KMS-11 (cell line): ENCODE results near the gene BIN1.

Source experiments
- H2AFZ ChIP-seq: fragments of 200-600 bp; sonication (generic); 2 replicates; pipeline ENCODE4 v1.6.1; 2016; ENCODE audit warnings: antibody characterized with exemption, mixed run types, low read depth
- H3K27ac ChIP-seq: fragments of 200-600 bp; sonication (generic); 2 replicates; pipeline ENCODE4 v1.6.1; 2016; ENCODE audit warnings: mild to moderate bottlenecking, mixed run types
- H3K27me3 ChIP-seq: fragments of 200-600 bp; sonication (generic); 2 replicates; pipeline ENCODE4 v1.6.1; 2017; ENCODE audit warnings: mild to moderate bottlenecking, low read depth, mixed run types, moderate library complexity; ENCODE audit not compliant: insufficient read depth
- H3K36me3 ChIP-seq: fragments of 200-600 bp; sonication (generic); 2 replicates; pipeline ENCODE4 v1.6.1; 2017; ENCODE audit warnings: mild to moderate bottlenecking, mixed run types; ENCODE audit not compliant: insufficient read depth
- H3K4me1 ChIP-seq: fragments of 200-600 bp; sonication (generic); 2 replicates; pipeline ENCODE4 v1.6.1; 2016; ENCODE audit warnings: mild to moderate bottlenecking, low read depth, mixed run types; ENCODE audit not compliant: poor library complexity, severe bottlenecking
- H3K4me2 ChIP-seq: fragments of 200-600 bp; sonication (generic); 2 replicates; pipeline ENCODE4 v1.7.0; 2016; ENCODE audit warnings: mild to moderate bottlenecking, mixed run types
- H3K4me3 ChIP-seq: fragments of 200-600 bp; sonication (generic); IDR thresholded peaks from 2 replicates; pipeline ENCODE4 v1.6.1; 2017; ENCODE audit warnings: low read depth, low read length, mixed read lengths; ENCODE audit not compliant: insufficient read depth
- H3K79me2 ChIP-seq: fragments of 200-600 bp; sonication (generic); 2 replicates; pipeline ENCODE4 v1.6.1; 2016; ENCODE audit warnings: low read depth, mixed run types; ENCODE audit not compliant: insufficient read depth
- H3K9ac ChIP-seq: fragments of 200-600 bp; sonication (generic); 2 replicates; pipeline ENCODE4 v1.6.1; 2016; ENCODE audit warnings: mild to moderate bottlenecking, mixed run types
- H4K20me1 ChIP-seq: fragments of 200-600 bp; sonication (generic); 2 replicates; pipeline ENCODE4 v1.6.1; 2016; ENCODE audit warnings: mild to moderate bottlenecking, mixed run types; ENCODE audit not compliant: insufficient read depth
- TF ChIP-seq, protein P1 (sequence below): fragments of 200-600 bp; sonication (generic); conservative IDR thresholded peaks from 2 replicates; pipeline ENCODE4 v1.6.1; 2017; ENCODE audit warnings: low read depth, mild to moderate bottlenecking, antibody characterized with exemption, low read length, moderate library complexity, mixed read lengths

BIN1 gene

DNA sequence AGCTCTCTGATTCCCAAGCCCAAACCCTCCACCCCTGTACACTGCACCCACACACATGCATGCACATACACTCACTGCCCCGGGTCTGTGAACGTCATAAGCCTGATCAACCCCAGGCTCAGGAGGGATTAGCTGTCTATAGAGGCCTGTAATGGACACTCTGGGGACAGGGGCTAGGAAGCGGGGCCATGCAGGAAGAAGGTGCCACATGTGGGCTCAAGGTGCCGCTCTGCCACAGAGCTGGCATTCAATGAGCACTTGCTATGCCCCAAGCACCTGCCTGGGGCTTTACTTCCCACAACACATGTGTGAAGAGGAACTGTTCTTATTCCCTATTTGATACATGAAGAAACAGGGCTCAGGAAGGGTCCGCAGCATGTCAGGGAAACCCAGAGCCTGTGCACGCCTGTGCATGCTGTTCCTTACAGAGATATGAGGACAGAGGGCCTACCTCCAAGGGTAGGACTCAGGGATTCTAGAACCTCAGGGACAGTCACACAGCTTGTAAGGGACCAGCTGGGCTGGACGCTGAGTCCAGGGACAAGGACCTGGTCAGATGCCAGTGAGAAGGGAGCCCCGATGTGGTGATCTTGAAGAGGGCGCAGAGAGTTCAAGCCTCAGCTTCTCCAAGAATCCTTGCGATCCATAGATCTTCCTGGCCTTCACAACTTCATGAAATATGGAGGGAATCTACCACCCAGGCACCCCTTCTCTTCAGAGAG is 5.0 kb downstream of the BIN1 start:
- H3K79me2 ChIP-seq = no peaks in the 10 kb centered on the region
- TF ChIP-seq, protein P1, sequence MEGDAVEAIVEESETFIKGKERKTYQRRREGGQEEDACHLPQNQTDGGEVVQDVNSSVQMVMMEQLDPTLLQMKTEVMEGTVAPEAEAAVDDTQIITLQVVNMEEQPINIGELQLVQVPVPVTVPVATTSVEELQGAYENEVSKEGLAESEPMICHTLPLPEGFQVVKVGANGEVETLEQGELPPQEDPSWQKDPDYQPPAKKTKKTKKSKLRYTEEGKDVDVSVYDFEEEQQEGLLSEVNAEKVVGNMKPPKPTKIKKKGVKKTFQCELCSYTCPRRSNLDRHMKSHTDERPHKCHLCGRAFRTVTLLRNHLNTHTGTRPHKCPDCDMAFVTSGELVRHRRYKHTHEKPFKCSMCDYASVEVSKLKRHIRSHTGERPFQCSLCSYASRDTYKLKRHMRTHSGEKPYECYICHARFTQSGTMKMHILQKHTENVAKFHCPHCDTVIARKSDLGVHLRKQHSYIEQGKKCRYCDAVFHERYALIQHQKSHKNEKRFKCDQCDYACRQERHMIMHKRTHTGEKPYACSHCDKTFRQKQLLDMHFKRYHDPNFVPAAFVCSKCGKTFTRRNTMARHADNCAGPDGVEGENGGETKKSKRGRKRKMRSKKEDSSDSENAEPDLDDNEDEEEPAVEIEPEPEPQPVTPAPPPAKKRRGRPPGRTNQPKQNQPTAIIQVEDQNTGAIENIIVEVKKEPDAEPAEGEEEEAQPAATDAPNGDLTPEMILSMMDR = no peak
- H3K4me2 ChIP-seq = no peak overlapping the region
- no peak overlapping the region for H3K9ac ChIP-seq
- no peaks in the 10 kb centered on the region for H3K27me3 ChIP-seq
- no peaks in the 10 kb centered on the region for H4K20me1 ChIP-seq
- H3K36me3 ChIP-seq = no peaks in the 10 kb centered on the region
- H2AFZ ChIP-seq = no peak overlapping the region
- H3K4me3 ChIP-seq = no peak overlapping the region
- H3K27ac ChIP-seq = no peak overlapping the region
- H3K4me1 ChIP-seq = no peaks in the 10 kb centered on the region

DNA sequence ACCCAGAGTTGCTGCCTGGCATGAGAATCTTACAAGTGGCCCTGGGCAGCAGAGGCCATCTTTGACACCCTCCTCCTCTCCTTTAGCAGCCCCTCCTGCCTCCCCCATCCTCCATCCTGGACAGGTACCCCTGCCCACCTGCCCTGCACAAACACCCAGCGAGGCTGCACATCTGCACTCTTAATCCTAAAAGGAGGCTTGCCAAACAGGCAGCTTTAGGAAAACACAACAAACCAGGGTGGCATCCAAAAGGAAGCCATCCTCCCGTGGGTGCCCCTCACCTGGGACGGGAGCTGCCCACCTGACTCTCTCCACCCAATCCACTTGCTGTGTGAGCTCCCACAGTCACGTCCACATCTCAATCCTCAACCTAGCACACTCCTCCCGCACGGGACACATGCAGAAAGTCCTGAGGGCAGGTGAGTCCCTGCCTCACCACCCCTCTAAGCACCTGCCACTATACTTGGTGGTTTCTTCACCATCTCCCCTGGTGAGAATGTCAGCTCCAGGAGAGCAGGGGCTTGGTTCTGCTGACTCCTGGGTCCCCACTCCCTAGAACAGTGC is 5.8 kb downstream of the BIN1 start:
- Histone ChIP-seq H3K36me3 (no peaks in the 10 kb centered on the region), H4K20me1 (no peaks in the 10 kb centered on the region), H3K4me3 (no peak overlapping the region), H3K4me2 (no peak overlapping the region), H3K27me3 (no peaks in the 10 kb centered on the region), H3K4me1 (no peaks in the 10 kb centered on the region), H3K9ac (no peak overlapping the region), H2AFZ (no peak overlapping the region), H3K79me2 (no peaks in the 10 kb centered on the region), H3K27ac (no peak overlapping the region)
- TF ChIP-seq, protein P1 = no peak

DNA sequence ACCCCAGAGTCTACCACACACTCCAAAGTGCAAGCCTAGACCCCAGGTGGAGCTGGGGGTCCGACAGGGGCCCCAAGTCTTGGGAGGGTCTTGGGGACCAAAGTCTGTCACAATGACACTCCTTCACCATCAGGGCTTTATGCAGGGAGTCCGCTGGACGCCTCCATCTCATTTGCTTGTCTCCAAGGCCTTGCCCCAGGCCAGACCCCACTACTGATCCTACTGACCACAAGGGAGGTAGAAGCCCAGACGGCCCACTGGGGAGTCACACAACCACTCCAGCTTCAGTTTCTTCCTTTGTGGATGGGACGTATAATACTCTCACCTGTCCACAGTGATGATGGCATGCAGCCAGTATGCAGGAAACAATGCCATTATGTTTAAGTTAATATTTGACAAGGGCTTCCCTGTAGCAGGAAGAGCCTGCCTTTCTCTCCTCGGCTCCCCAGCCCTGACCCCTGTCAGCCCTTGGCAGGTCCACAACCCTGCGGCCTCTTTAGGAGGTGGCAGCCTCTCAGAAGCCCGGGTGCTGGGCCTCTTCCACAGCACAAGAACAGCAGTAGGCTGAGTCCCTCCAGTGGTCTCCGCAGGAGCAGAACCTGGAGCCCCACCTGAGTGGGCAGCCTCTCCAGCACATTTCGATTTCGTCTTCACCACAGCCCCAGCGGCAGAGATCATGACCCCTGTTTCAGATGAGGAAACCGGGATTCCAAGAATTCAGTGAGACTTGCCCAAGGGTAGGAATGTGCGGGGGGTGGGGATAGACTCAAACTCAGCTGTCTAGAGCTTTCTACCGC is 6.5 kb downstream of the BIN1 start:
- Histone ChIP-seq H4K20me1 (no peaks in the 10 kb centered on the region), H2AFZ (no peak overlapping the region), H3K36me3 (no peaks in the 10 kb centered on the region), H3K9ac (no peak overlapping the region), H3K4me3 (no peak overlapping the region), H3K79me2 (no peaks in the 10 kb centered on the region), H3K27me3 (no peaks in the 10 kb centered on the region), H3K4me1 (no peaks in the 10 kb centered on the region), H3K27ac (no peak overlapping the region), H3K4me2 (no peak overlapping the region)
- TF ChIP-seq, protein P1 = no peak

DNA sequence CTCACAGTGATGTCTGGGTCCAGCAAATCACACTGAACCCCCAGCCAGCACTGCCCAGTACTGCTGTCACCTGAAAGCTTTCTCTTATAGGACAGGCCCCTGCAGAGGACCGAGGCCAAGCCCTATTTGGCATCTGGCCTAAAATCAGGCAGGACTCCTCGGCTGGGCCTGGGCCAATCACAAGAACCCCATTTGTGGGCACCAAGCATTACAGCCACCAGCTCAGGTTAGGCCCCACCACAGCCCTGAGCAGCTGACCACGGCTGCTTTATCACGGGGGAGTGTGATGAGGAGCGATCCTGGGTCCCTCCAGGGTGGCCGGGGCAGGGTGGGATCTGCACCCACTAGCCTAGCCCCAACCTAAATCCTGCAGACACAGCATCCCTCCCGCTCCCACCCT is 8.2 kb downstream of the BIN1 start:
- TF ChIP-seq, protein P1 = no peak
- Histone ChIP-seq H3K9ac (no peak overlapping the region), H3K27me3 (no peaks in the 10 kb centered on the region), H3K4me2 (no peak overlapping the region), H3K36me3 (no peaks in the 10 kb centered on the region), H2AFZ (no peak overlapping the region), H4K20me1 (no peaks in the 10 kb centered on the region), H3K79me2 (no peaks in the 10 kb centered on the region), H3K27ac (no peak overlapping the region), H3K4me1 (no peaks in the 10 kb centered on the region), H3K4me3 (no peak overlapping the region)
